Measurements from ENCODE around the gene BAZ2B. TPM values are rescaled to one million over a fixed set of nuclear protein-coding genes. Genes with fewer than 3 reads are reported as not detected.

The BAZ2B gene
- total RNA-seq, 4 donors from 2014 or later, result 46.8 to 72.8 (median 53.4) TPM

DNA sequence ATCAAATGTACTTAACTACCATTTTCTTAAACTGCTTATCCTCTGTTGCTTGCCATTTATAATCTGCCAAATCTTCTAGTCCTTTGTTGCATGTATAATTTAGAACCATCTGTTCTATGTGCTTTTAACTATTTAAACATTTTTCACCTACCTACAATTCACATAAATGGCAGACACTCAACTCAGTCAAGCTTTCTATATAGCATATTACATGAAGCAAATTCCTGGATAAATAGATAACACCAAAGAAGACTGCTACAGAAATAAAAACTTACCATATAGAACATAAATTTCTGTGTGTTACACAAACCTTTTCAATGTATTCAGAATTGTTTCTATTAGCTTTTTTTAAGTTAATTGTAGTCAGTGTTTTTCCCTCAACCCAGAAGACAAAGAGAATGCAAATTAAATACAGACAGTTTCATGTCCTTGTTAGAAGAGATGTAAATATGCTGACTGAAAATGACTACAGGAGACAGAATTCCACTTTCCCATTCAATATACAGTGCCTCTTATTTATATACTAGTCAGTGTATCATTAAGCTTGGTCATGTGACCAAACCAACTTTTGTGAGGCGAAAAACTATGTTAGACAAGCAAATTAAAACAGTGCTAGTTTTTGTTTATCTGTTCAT lies 2.6 kb downstream of the BAZ2B start:
- no peak for TF ChIP-seq POLR2A (IDR thresholded peaks at IDR 0.05)
- TF ChIP-seq, protein P1, sequence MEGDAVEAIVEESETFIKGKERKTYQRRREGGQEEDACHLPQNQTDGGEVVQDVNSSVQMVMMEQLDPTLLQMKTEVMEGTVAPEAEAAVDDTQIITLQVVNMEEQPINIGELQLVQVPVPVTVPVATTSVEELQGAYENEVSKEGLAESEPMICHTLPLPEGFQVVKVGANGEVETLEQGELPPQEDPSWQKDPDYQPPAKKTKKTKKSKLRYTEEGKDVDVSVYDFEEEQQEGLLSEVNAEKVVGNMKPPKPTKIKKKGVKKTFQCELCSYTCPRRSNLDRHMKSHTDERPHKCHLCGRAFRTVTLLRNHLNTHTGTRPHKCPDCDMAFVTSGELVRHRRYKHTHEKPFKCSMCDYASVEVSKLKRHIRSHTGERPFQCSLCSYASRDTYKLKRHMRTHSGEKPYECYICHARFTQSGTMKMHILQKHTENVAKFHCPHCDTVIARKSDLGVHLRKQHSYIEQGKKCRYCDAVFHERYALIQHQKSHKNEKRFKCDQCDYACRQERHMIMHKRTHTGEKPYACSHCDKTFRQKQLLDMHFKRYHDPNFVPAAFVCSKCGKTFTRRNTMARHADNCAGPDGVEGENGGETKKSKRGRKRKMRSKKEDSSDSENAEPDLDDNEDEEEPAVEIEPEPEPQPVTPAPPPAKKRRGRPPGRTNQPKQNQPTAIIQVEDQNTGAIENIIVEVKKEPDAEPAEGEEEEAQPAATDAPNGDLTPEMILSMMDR (IDR thresholded peaks at IDR 0.05), result no peak
- intact Hi-C loops (cut with DNase I; ENCODE audit: low total_unique reads), result no loop called here
- 0 to 2% methylated on average over 1 of the region's 1 CpG for WGBS, 2 donors
- H3K4me3 ChIP-seq (ENCODE audit: low read depth, poor library complexity, severe bottlenecking), result no peak overlapping the region
- DNase-seq (ENCODE audit: low spot score in 2 of 2), result no peak

DNA sequence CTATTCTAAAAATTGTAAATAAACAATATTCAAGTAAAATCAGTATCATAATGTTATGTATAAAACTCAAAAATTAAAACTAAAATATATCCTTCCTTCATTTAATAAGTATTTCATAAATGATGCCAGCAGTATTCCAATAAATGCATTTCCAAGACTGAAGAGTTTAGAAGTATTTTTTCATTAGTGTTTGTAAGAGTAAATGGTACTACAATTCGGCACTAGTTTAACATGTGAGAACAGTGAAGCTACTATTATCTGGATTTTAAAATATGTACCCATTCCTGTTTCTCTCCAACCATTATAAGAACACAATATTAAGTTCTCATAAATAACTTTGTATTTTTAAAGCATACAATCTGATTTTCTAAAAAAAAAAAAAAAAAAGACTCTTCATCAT lies 3.3 kb downstream of the BAZ2B start:
- H3K4me3 ChIP-seq (ENCODE audit: low read depth, poor library complexity, severe bottlenecking), result no peak overlapping the region
- WGBS, 2 donors, result 32 to 34% methylated on average over 1 of the region's 1 CpG
- TF ChIP-seq, protein P1 (IDR thresholded peaks at IDR 0.05), result no peak
- no peak for TF ChIP-seq POLR2A (IDR thresholded peaks at IDR 0.05)
- no peak for DNase-seq (ENCODE audit: low spot score in 2 of 2)
- intact Hi-C loops (cut with DNase I; ENCODE audit: low total_unique reads), result no loop called here

DNA sequence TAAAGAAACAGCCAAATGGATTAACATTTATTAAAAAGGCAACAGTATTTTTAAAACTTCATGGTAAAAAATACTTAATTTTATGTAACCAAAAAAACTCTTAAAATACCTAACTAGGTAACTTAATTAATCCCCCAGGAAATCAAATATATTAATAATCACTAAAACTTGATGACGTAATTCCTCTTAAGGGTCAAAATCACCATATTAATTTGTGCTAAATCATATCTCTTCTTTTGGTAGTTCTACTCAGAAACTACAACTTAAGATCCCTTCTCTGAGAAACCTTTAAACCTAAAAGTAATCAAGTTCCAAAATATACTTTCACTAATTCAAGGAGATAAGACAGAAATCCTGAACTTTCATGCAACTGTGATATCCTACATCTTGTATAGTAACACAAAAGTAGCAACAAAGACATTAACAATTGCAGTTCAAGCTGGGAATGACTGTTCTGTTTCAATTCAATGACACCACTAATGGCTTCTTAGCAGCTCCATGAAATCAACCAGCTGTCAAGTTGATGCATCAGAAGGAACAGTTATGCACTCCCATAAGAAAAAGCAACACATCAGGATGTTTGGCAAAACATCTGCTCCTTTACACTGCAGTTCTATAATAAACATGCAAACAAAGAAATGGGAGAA lies 4.0 kb downstream of the BAZ2B start:
- DNase-seq (ENCODE audit: low spot score in 2 of 2), result no peak
- intact Hi-C loops (cut with DNase I; ENCODE audit: low total_unique reads), result no loop called here
- WGBS, 2 donors, result 65 to 66% methylated on average over 1 of the region's 1 CpG
- H3K4me3 ChIP-seq (ENCODE audit: low read depth, poor library complexity, severe bottlenecking), result no peak overlapping the region
- TF ChIP-seq, protein P1 (IDR thresholded peaks at IDR 0.05), result no peak
- no peak for TF ChIP-seq POLR2A (IDR thresholded peaks at IDR 0.05)

DNA sequence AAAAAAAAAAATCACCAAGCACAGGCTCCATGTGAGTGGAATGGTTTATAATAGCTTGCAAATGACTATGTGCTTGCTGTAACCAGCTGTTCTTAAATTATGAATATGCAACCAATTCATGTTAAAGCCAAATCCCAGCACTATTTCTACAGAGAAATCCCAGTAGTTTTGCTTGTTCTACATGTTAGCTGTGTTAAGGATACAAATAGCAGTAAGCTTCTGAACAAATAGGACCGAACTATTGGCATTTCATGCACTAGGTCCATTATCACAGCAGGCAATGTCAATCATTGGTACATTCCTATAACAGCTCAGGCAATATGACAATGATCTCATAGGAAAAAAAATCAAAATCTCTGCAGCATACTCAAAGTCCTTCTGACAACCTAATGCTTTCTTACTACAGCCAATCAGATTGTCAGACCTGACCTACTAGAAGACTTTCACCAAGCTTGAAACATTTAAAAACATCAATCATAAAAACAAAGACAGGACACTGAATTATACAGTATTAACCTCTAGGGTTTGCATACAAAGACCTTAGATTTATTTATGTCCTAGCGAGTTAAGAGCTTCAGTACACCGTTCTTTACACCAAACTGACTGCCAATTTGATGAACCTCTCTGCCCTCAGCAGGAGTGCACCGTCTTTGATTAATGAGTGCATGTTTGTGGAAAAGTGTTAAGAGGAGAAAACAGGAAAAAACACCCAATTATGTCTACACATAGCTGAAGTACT lies 6.4 kb downstream of the BAZ2B start:
- H3K4me3 ChIP-seq (ENCODE audit: low read depth, poor library complexity, severe bottlenecking), result no peak overlapping the region
- intact Hi-C loops (cut with DNase I; ENCODE audit: low total_unique reads), result no loop called here
- DNase-seq (ENCODE audit: low spot score in 2 of 2), result no peak
- no peak for TF ChIP-seq POLR2A (IDR thresholded peaks at IDR 0.05)
- TF ChIP-seq, protein P1 (IDR thresholded peaks at IDR 0.05), result no peak
- WGBS, 2 donors, result 63 to 66% methylated on average over 4 of the region's 4 CpGs

DNA sequence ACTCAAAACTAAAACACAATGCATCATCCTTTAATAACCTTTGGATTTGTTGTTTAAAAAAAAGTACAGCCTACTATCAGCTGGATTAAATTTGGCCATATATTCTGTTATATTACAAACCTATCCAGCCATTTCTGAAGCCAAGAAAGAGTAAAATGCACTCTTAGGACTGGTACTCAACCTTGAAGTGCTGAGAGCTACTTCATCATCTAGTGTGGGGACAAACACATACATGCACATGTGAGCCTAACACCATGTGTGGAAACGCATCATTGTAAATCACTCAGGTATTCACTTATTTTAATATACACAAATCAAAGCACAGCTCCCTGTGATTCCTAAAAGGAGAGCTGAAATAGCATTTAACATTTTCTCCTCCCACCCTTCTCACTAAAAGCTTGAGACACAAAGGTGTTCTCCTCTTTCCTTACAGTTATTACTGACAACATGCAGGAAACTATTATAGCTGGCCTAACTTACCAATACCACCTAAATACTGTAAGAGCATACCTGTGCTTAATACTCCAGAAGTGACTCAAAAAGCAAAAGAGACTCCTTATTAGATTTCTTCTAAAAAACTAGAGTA lies 7.5 kb downstream of the BAZ2B start:
- no peak for DNase-seq (ENCODE audit: low spot score in 2 of 2)
- intact Hi-C loops (cut with DNase I; ENCODE audit: low total_unique reads), result no loop called here
- TF ChIP-seq, protein P1 (IDR thresholded peaks at IDR 0.05), result no peak
- no peak for TF ChIP-seq POLR2A (IDR thresholded peaks at IDR 0.05)
- no peak overlapping the region for H3K4me3 ChIP-seq (ENCODE audit: low read depth, poor library complexity, severe bottlenecking)
- whole genome bisulfite sequencing, 2 donors, result 65 to 66% methylated on average over 1 of the region's 1 CpG

Data from lower leg skin (tissue), 4 donors.